ENCODE results near the gene SCGB3A1.

DNA sequence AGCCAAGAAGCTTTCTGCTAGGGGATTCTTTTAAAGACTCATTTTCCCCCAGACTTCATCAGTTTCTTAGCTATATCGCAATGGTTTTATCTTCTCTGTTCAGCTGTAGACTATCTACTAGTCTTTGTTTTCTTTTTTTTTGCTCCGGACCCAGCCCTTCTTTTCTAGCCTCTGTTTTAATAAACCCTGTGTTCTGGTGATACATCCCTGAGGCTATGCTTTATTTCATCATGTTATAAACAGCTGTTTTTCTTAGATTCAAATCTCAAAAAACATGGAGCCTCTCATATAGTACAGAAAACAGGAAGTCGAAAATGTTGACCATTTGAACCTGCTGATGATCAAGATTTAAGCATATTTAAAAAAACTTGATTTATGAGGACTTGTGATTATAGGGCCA is 37.8 kb downstream of the SCGB3A1 start:
- TF ChIP-seq TAF1 (IDR thresholded peaks at IDR 0.05; ENCODE audit: low read depth): no peak
- TF ChIP-seq CREB1 (IDR thresholded peaks at IDR 0.05; ENCODE audit: low read depth): no peak
- no peak for TF ChIP-seq RAD21 (IDR thresholded peaks at IDR 0.05; ENCODE audit: low read depth)
- TF ChIP-seq REST (IDR thresholded peaks at IDR 0.05; ENCODE audit: low read depth): no peak
- no peak for TF ChIP-seq ZBTB7A (IDR thresholded peaks at IDR 0.05; ENCODE audit: low read depth)
- TF ChIP-seq, protein P1, sequence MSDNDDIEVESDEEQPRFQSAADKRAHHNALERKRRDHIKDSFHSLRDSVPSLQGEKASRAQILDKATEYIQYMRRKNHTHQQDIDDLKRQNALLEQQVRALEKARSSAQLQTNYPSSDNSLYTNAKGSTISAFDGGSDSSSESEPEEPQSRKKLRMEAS (IDR thresholded peaks at IDR 0.05): no peak
- no peak for TF ChIP-seq USF1 (IDR thresholded peaks at IDR 0.05)
- TF ChIP-seq EP300 (IDR thresholded peaks at IDR 0.05; ENCODE audit: borderline replicate concordance): no peak
- no peak for TF ChIP-seq FOXM1 (IDR thresholded peaks at IDR 0.05; ENCODE audit: borderline replicate concordance, low read depth)
- TF ChIP-seq YY1 (IDR thresholded peaks at IDR 0.05; ENCODE audit: low read depth): no peak
- TF ChIP-seq CEBPB (IDR thresholded peaks at IDR 0.05): no peak
- TF ChIP-seq NFIC (IDR thresholded peaks at IDR 0.05): no peak

Data from Ishikawa (cell line).